ENCODE results near the gene CWC22. TPM values are rescaled to one million over a fixed set of nuclear protein-coding genes. Genes with fewer than 3 reads are reported as not detected.

The CWC22 gene
- total and polyA plus RNA-seq, 2 experiments from 2014 or later: 17.3 to 21.0 TPM

DNA sequence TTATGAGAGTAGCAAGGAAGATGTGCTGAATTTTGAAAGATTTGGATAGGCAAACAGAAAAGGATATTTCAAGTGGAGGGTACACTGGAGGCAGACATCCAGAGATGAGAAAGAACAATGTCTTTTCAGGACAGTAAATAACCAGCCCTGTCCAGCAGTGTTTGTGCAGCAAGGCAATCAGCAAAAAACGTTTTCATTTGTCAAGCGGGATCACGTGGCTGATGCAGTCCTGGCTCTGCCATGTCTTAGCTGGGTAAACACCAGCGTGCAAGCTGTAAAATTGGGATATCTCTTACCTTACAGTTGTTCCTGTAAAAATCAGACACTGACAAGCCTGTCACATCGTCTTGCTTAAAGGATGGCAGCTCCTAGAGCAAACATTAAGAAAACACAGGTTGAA, 67.8 kb downstream of the CWC22 start:
- Histone ChIP-seq H3K9me3 (ENCODE audit: low read depth) (no peaks in the 10 kb centered on the region), H3K36me3 (ENCODE audit: low read depth) (0 out of 2 replicates have a peak, but pooled peaks cover under 1% of the 10 kb centered on the region), H3K4me3 (no peak overlapping the region), H3K9me2 (ENCODE audit: insufficient read depth) (no peaks in the 10 kb centered on the region), H3K27ac (no peak overlapping the region), H3K4me1 (ENCODE audit: insufficient read depth) (peaks cover 6% of the 10 kb centered on the region; the same call in 1 of the 2 replicates), H3K9ac (no peak overlapping the region), H3K79me2 (ENCODE audit: insufficient read depth) (no peaks in the 10 kb centered on the region), H3K27me3 (replicated peaks; ENCODE audit: insufficient read depth) (no peaks in the 10 kb centered on the region), H3F3A (ENCODE audit: insufficient read depth) (no peaks in the 10 kb centered on the region; the same call in 1 of the 2 replicates), H4K20me1 (ENCODE audit: insufficient read depth) (no peaks in the 10 kb centered on the region), H3K4me2 (ENCODE audit: unreplicated experiment) (no peak overlapping the region), H2AFZ (no peak overlapping the region)
- no peak for DNase-seq
- TF ChIP-seq EZH2phosphoT487 (IDR thresholded peaks at IDR 0.05; ENCODE audit: insufficient read depth, low read depth) (no peak), EZH2 (IDR thresholded peaks at IDR 0.05; ENCODE audit: insufficient read depth, poor library complexity, severe bottlenecking) (no peak)
- in situ Hi-C loops (cut with MboI): no loop called here
- WGBS, 2 experiments (ENCODE audit: low coverage in 1 of 2, low lambda C conversion rate in 2 of 2, missing lambda C conversion rate in 2 of 2): 86 to 89% methylated on average over 5 of the region's 5 CpGs

DNA sequence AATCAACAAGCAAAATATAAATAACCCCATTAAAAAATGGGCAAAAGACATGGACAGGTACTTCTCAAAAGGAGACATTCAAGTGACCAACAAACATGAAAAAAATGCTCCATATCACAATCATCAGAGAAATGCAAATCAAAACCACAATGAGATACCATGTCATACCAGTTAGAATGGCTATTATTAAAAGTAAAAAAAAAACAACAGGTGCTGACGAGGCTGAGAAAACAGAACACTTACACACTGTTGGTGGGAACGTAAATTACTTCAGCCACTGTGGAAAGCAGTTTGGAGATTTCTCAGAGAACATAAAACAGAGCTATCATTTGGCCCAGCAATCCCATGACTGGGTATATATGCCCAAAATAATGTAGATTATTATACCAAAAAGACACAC, 69.1 kb downstream of the CWC22 start:
- Histone ChIP-seq H3K27me3 (replicated peaks; ENCODE audit: insufficient read depth) (no peaks in the 10 kb centered on the region), H4K20me1 (ENCODE audit: insufficient read depth) (no peaks in the 10 kb centered on the region), H2AFZ (no peak overlapping the region), H3K9me2 (ENCODE audit: insufficient read depth) (no peaks in the 10 kb centered on the region), H3K9ac (no peak overlapping the region), H3K36me3 (ENCODE audit: low read depth) (no peaks in the 10 kb centered on the region), H3K4me3 (no peak overlapping the region), H3K4me1 (ENCODE audit: insufficient read depth) (peaks cover 6% of the 10 kb centered on the region; the same call in 1 of the 2 replicates), H3F3A (ENCODE audit: insufficient read depth) (no peaks in the 10 kb centered on the region; the same call in 1 of the 2 replicates), H3K79me2 (ENCODE audit: insufficient read depth) (no peaks in the 10 kb centered on the region), H3K27ac (no peak overlapping the region), H3K4me2 (ENCODE audit: unreplicated experiment) (no peak overlapping the region), H3K9me3 (ENCODE audit: low read depth) (no peaks in the 10 kb centered on the region)
- 95 to 100% methylated on average over 2 of the region's 2 CpGs for WGBS, 2 experiments (ENCODE audit: low coverage in 1 of 2, low lambda C conversion rate in 2 of 2, missing lambda C conversion rate in 2 of 2)
- no peak for DNase-seq
- TF ChIP-seq EZH2phosphoT487 (IDR thresholded peaks at IDR 0.05; ENCODE audit: insufficient read depth, low read depth) (no peak), EZH2 (IDR thresholded peaks at IDR 0.05; ENCODE audit: insufficient read depth, poor library complexity, severe bottlenecking) (no peak)
- in situ Hi-C loops (cut with MboI): no loop called here

DNA sequence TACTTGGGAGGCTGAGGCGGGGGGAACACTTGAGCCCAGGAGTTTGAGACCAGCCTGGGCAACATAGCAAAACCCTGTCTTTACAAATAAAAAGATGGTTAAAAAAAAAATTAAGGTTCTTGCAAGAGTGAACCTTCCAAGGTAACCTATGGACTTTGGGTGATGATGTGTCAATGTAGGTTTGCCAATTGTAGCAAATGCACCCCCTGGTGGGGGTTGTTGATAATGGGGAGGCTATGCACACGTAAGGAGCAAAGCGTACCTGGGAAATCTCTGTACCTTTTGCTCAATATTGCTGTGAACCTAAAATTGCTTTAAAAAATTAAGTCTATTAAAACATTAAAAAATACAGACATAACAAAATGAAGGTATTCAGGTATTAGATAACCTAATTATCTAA, 70.4 kb downstream of the CWC22 start:
- Histone ChIP-seq H4K20me1 (ENCODE audit: insufficient read depth) (no peaks in the 10 kb centered on the region), H3K9ac (no peak overlapping the region), H3K9me3 (ENCODE audit: low read depth) (no peaks in the 10 kb centered on the region), H3K36me3 (ENCODE audit: low read depth) (no peaks in the 10 kb centered on the region), H3K4me1 (ENCODE audit: insufficient read depth) (peaks cover 6% of the 10 kb centered on the region; the same call in 1 of the 2 replicates), H3K9me2 (ENCODE audit: insufficient read depth) (no peaks in the 10 kb centered on the region), H2AFZ (no peak overlapping the region), H3K4me3 (no peak overlapping the region), H3K4me2 (ENCODE audit: unreplicated experiment) (no peak overlapping the region), H3K79me2 (ENCODE audit: insufficient read depth) (no peaks in the 10 kb centered on the region), H3K27ac (no peak overlapping the region), H3K27me3 (replicated peaks; ENCODE audit: insufficient read depth) (no peaks in the 10 kb centered on the region), H3F3A (ENCODE audit: insufficient read depth) (no peaks in the 10 kb centered on the region; the same call in 1 of the 2 replicates)
- peak; percentile 29 for DNase-seq
- 100% methylated on average over 3 of the region's 3 CpGs for WGBS, 2 experiments (ENCODE audit: low coverage in 1 of 2, low lambda C conversion rate in 2 of 2, missing lambda C conversion rate in 2 of 2)
- in situ Hi-C loops (cut with MboI): no loop called here
- no peak for TF ChIP-seq EZH2phosphoT487 (IDR thresholded peaks at IDR 0.05; ENCODE audit: insufficient read depth, low read depth)
- TF ChIP-seq EZH2 (IDR thresholded peaks at IDR 0.05; ENCODE audit: insufficient read depth, poor library complexity, severe bottlenecking): no peak

DNA sequence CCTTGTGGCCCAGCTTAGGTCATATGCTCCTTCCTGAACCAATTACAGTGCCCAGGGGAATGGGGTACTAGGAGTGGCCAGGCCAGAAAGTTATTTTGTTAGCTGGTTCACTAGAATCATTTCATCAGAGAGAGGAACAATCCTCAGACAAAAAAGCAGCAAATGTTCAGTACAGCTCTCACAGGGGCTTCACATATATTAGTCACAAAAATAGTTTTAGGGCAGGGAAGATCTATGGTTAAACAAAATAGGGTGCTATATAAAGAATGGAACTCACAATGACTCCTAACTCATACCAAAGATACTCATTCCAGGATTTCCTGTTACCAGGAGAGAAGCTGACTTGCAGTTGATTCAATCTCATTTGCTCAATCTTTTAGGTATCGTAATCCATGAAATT, 71.0 kb downstream of the CWC22 start:
- Histone ChIP-seq H3K4me1 (ENCODE audit: insufficient read depth) (peaks cover 6% of the 10 kb centered on the region; the same call in 1 of the 2 replicates), H3K4me3 (no peak overlapping the region), H3K79me2 (ENCODE audit: insufficient read depth) (no peaks in the 10 kb centered on the region), H2AFZ (no peak overlapping the region), H3K9me3 (ENCODE audit: low read depth) (no peaks in the 10 kb centered on the region), H3K27me3 (replicated peaks; ENCODE audit: insufficient read depth) (no peaks in the 10 kb centered on the region), H3K4me2 (ENCODE audit: unreplicated experiment) (no peak overlapping the region), H3K27ac (no peak overlapping the region), H4K20me1 (ENCODE audit: insufficient read depth) (no peaks in the 10 kb centered on the region), H3K9ac (no peak overlapping the region), H3K36me3 (ENCODE audit: low read depth) (no peaks in the 10 kb centered on the region), H3K9me2 (ENCODE audit: insufficient read depth) (no peaks in the 10 kb centered on the region), H3F3A (ENCODE audit: insufficient read depth) (no peaks in the 10 kb centered on the region; the same call in 1 of the 2 replicates)
- DNase-seq: peak; percentile 7
- TF ChIP-seq EZH2 (IDR thresholded peaks at IDR 0.05; ENCODE audit: insufficient read depth, poor library complexity, severe bottlenecking) (no peak), EZH2phosphoT487 (IDR thresholded peaks at IDR 0.05; ENCODE audit: insufficient read depth, low read depth) (no peak)
- in situ Hi-C loops (cut with MboI): no loop called here
- 86 to 90% methylated on average over 1 of the region's 1 CpG for WGBS, 2 experiments (ENCODE audit: low coverage in 1 of 2, low lambda C conversion rate in 2 of 2, missing lambda C conversion rate in 2 of 2)

Data from GM23248 (cell line).